Measurements from ENCODE around the gene DEXI.

The DEXI gene

GRCh38 chr16:10942352-10943063, at the start of gene DEXI:
Gene DEXI (minus strand): TSS chr16:10942468. CDS start chr16:10942005, 463 bp downstream.
- peak; percentile 69 for DNase-seq (ENCODE audit: low read depth)

GRCh38 chr16:10990378-10990777, 48.1 kb upstream of the DEXI start:
- no peak for DNase-seq (ENCODE audit: low read depth)

GRCh38 chr16:10989559-10989958, 47.3 kb upstream of the DEXI start:
- no peak for DNase-seq (ENCODE audit: low read depth)

GRCh38 chr16:10988879-10989278, 46.6 kb upstream of the DEXI start:
- DNase-seq (ENCODE audit: low read depth): no peak

GRCh38 chr16:10988164-10988803, 46.0 kb upstream of the DEXI start:
- no peak for DNase-seq (ENCODE audit: low read depth)

DNA sequence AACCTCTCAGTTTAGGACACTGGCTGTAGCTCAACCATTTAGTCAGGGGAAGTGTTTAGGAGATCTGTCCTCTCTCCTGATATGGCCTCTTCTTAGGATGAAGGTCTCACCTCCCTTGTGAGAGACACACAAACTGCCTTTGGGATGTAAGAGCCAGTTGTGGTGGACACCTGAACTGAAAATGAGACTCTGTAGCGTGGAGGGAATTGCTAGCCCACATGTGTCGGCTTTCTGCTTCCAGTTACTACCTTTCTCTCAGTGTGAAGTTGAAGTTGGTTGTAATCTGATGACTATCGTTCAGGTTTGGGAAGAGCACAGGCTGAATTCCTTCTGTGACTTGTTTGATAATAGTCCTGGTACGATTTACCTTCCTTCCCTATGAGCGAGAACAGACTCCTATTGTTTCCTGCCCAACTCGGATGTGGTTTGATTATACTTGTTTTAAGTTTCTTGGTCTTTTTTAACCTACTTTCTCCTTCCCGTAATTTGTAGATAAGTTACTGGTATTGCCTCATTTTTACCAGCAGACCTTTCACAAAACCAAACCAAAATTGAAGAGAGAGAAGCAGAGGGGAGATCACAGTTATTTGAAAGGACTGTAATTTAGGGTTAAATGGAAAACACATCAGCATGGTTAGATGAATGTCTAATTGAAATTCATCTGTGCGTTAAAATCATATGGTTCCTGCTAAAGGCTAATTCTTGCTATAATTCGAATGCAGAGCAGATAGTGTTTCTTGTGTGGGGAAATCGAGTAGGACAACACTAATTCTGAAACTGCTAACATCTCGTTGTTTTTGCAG, 45.3 kb upstream of the DEXI start:
- DNase-seq (ENCODE audit: low read depth): no peak

- no peak for DNase-seq (ENCODE audit: low read depth)
These were observed 42.2 kb upstream of the DEXI start for GRCh38 chr16:10984509-10984908.

- no peak for DNase-seq (ENCODE audit: low read depth)
These were observed 40.9 kb upstream of the DEXI start for GRCh38 chr16:10983159-10983558.

DNA sequence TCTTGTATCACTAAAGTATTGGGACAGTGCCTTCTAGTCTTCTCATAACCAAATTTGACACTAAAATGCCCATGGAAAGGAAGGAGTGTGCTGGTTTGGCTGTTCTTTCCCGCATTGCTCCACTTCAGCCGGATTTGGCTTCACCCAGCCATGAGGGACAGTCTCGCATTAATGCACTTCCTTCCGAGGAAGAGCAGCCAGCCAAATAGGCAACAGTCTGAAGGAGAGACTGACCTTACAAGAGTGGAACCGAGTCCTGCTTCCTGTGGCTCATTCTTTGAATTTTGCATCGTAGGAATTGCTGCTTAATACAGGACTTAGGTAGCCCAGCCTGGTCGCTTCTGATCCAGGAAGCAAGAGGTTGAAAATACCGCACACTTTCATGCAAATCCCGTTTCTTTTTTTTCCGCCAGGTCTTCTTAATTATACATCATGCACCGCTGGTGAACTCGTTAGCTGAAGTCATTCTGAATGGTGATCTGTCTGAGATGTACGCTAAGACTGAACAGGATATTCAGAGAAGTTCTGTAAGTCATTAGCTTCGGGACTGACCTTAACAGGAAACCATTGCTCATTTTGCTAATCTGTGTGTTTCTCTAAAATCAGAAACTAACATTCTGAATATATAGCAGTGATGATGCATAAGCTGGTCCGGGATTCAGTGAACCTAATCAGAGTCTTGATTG, 40.3 kb upstream of the DEXI start:
- no peak for DNase-seq (ENCODE audit: low read depth)

GRCh38 chr16:10981697-10982216, 39.5 kb upstream of the DEXI start:
- no peak for DNase-seq (ENCODE audit: low read depth)

- DNase-seq (ENCODE audit: low read depth): no peak
These were observed 38.5 kb upstream of the DEXI start for GRCh38 chr16:10980813-10981212.

DNA sequence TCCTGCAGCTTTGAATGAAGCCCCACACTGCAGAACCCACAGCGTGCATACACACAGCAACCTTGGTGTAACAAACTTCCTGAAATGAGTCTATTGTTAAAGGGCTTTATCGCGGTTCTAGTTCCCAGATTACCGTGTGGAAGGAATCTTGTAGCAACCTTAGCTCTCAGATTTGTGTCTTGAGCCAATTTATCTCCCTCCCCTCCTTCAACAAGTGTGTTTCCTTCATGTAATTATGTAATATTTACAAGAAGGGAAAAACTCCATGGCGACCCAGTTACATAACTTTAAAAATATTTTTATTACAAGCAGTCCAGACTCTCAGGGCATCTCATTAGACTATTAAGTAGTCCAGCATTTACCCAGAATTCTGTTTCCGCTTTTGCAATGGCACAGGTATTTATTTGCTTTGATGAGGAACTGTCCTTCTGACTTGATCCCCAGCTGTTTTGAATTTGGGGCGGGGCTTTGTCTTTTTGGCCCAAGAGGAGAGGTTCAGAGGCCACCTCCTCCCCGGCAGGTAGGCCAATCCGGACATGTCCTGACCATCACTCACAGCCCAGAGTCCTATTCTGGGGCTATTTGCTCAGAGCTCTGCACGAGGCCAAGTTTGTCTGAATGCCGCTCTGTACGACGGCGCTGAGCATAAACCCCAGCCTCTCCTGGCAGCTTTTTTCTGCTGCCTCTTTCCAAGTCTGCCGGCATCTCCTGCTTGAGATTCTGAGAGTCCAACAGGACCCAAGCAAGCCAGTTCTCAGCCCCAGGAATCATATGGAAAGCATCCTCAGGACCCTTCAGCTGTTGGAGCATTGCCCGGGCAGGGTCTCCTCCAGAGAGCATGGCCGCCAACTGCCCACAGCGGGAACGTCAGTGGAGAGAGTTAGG, 37.7 kb upstream of the DEXI start:
- no peak for DNase-seq (ENCODE audit: low read depth)

DNA sequence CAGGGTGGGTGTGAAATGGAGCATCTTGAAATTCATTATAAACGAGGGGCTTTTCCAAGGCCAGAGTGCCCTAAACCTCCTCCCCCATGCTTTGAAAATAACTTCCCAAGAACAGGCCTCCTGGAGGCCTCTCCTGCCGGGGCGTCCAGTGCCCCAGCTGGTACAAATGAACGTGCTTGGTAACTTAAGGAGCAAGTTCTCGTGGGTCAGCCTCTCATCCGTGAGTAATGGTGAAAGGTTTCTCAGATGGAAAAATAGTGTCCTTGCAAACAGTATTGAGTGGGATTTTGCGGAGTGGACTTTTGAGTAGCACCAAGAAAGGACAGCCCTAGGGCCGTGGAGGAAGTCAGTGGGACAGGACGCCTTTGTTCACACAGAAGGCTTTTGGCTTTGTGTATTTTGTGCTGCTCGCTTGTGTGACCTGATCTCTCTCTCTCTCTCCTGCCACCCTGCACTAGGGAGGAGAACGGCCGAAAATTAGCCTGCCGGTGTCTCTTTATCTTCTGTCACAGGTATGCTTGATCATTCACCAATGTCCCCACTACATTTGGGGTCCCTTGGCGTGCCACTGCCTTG, 36.7 kb upstream of the DEXI start:
- no peak for DNase-seq (ENCODE audit: low read depth)

DNA sequence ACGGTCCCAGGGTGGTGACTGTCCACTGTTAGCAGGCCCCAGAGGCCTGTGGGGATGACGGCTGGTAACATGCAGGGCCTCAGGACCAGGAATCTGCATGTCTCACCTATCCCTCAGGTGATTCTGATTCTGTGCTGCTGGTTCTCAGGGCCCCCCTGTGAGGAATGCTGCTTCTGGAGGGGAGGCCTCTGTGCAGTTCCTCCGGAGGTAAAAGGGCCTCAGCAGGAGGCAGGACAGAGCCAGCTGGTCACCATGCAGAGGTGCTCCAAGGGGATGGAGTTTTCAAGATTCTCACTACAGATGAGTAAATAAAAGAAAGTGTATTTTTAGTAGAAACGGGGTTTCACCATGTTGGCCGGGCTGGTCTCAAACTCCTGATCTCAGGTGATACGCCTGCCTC, 35.9 kb upstream of the DEXI start:
- no peak for DNase-seq (ENCODE audit: low read depth)

GRCh38 chr16:10976634-10977033, 34.4 kb upstream of the DEXI start:
- DNase-seq (ENCODE audit: low read depth): no peak

- DNase-seq (ENCODE audit: low read depth): no peak
These were observed 30.7 kb upstream of the DEXI start for GRCh38 chr16:10972819-10973464.

- no peak for DNase-seq (ENCODE audit: low read depth)
These were observed 30.0 kb upstream of the DEXI start for GRCh38 chr16:10972108-10972818.

- no peak for DNase-seq (ENCODE audit: low read depth)
These were observed 29.3 kb upstream of the DEXI start for GRCh38 chr16:10971560-10971961.

- DNase-seq (ENCODE audit: low read depth): no peak
These were observed 27.8 kb upstream of the DEXI start for GRCh38 chr16:10970065-10970464.

- DNase-seq (ENCODE audit: low read depth): no peak
These were observed 27.3 kb upstream of the DEXI start for GRCh38 chr16:10969615-10970014.
